Thoracic aorta (tissue), 2 donors: ENCODE results near the gene FERMT3. TPM values are rescaled to one million over a fixed set of nuclear protein-coding genes. Genes with fewer than 3 reads are reported as not detected.
A peak's percentile ranks its signal among the peaks of the same experiment; 100 is the strongest.

Source experiments
- ATAC-seq: fragments of 150-250 bp; one replicate; pipeline ENCODE4 v1.8.0; 2017; ENCODE audit warnings: low read depth; ENCODE audit not compliant: insufficient number of reproducible peaks, low FRiP score
- DNase-seq: peaks from one replicate; pipeline ENCODE4 v3.0.0-alpha.2; 2020; ENCODE audit warnings: low spot score
- H3K27ac ChIP-seq, 2 donors: fragments of 200-600 bp; sonication (generic); 1 replicate in 1 of 2; 2 replicates in 1 of 2; pipeline ENCODE4 v1.5.1; 2016; ENCODE audit warnings: mild to moderate bottlenecking in 2 of 2, moderate library complexity in 2 of 2
- H3K27me3 ChIP-seq: fragments of 200-600 bp; sonication (generic); replicated peaks from 2 replicates; pipeline ENCODE4 v1.6.0; 2016; ENCODE audit warnings: mild to moderate bottlenecking; ENCODE audit not compliant: insufficient read depth
- H3K36me3 ChIP-seq: fragments of 200-600 bp; sonication (generic); one replicate; pipeline ENCODE4 v1.5.1; 2016
- H3K4me1 ChIP-seq, 2 donors: fragments of 200-600 bp; sonication (generic); 1 replicate in 1 of 2; 2 replicates in 1 of 2; pipeline versions ENCODE4 v1.5.1 to v1.6.0; 2016; ENCODE audit warnings: low read depth in 2 of 2, mild to moderate bottlenecking in 1 of 2; ENCODE audit not compliant: control insufficient read depth in 1 of 2
- H3K4me3 ChIP-seq: fragments of 200-600 bp; sonication (generic); 2 replicates; pipeline ENCODE4 v1.5.1; 2016; ENCODE audit warnings: mild to moderate bottlenecking
- H3K9me3 ChIP-seq: fragments of 200-600 bp; sonication (generic); 2 replicates; pipeline ENCODE4 v1.5.1; 2016
- CTCF ChIP-seq: fragments of 200-600 bp; sonication (generic); IDR thresholded peaks from one replicate; pipeline ENCODE4 v1.5.1; 2019; ENCODE audit warnings: antibody characterized with exemption
- total RNA-seq, 2 donors: library from RNA; depleted of rRNA; stranded (reverse); fragments of >200 nt; gene quantifications; one replicate each; pipeline versions ENCODE4 v1.1.0 to v1.2.3, GENCODE V29; 2016

Gene FERMT3
- total RNA-seq, 2 donors from 2014 or later = 47.2 to 66.6 TPM

GRCh38 chr11:64232182-64232966, 25.9 kb downstream of the FERMT3 start:
- Histone ChIP-seq H3K9me3 (no peaks in the 10 kb centered on the region), H3K36me3 (peaks cover 2% of the 10 kb centered on the region), H3K27me3 (no peaks in the 10 kb centered on the region), H3K27ac (no peak overlapping the region), H3K4me3 (no peak overlapping the region), H3K4me1 (peaks cover 31 to 68% of the 10 kb centered on the region in 2 donors)
- no peak for DNase-seq
- no peak for ATAC-seq
- no peak for TF ChIP-seq CTCF

GRCh38 chr11:64232967-64233315, 26.4 kb downstream of the FERMT3 start:
- no peak overlapping the region for H3K4me3 ChIP-seq
- ATAC-seq (no peak), DNase-seq (no peak)
- H3K36me3 ChIP-seq = peaks cover 8% of the 10 kb centered on the region
- H3K4me1 ChIP-seq = peaks cover 31 to 62% of the 10 kb centered on the region in 2 donors
- H3K27me3 ChIP-seq = no peaks in the 10 kb centered on the region
- H3K27ac ChIP-seq = no peak overlapping the region
- TF ChIP-seq CTCF = no peak
- H3K9me3 ChIP-seq = no peaks in the 10 kb centered on the region

GRCh38 chr11:64233913-64234586, 27.5 kb downstream of the FERMT3 start, which contains the start of gene VEGFB:
Gene VEGFB, plus strand, starts transcription at chr11:64234584. Its CDS starts 250 bp downstream, at chr11:64234834.
- Histone ChIP-seq H3K27ac (peak within 1 kb of the TSS; percentile 85 to 91), H3K27me3 (no peaks in the 10 kb centered on the region), H3K4me3 (peak within 1 kb of the TSS; percentile 88), H3K36me3 (peaks cover 11% of the 10 kb centered on the region), H3K4me1 (peaks cover 31 to 54% of the 10 kb centered on the region in 2 donors), H3K9me3 (no peaks in the 10 kb centered on the region)
- no peak for DNase-seq
- no peak for ATAC-seq
- TF ChIP-seq CTCF = no peak

- H3K4me1 ChIP-seq = peaks cover 25 to 49% of the 10 kb centered on the region in 2 donors
- H3K27me3 ChIP-seq = no peaks in the 10 kb centered on the region
- peaks cover 11% of the 10 kb centered on the region for H3K36me3 ChIP-seq
- no peaks in the 10 kb centered on the region for H3K9me3 ChIP-seq
- ATAC-seq (no peak), DNase-seq (no peak)
- peak overlapping the region; percentile 88 for H3K4me3 ChIP-seq
- TF ChIP-seq CTCF = no peak
- H3K27ac ChIP-seq = peak overlapping the region; percentile 85 to 91
Observed at GRCh38 chr11:64234647-64235379, 28.3 kb downstream of the FERMT3 start.
